ENCODE results near the gene OR2H2.

DNA sequence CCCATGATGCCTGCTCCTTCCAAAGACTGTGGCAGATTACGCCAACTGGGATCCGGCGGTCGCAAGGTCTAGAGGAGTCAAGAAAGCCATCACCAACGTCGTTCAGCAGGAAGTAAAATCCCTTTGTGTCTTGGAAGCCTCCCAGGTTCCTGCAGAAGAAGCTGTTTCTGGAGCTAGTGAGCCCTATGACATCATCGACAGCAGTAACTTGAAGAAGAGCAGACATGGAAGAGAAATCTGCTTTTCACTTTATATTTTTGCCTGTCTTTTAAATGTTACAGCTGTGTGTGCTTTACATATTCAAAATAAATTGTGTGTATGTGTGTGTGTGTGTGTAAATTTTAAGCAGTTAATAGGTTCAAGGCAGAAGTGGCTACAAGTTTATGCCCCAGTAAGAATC lies 7.4 kb upstream of the OR2H2 start:
- TF ChIP-seq POLR2A (IDR thresholded peaks at IDR 0.05) (no peak), EP300 (IDR thresholded peaks at IDR 0.05) (no peak), POLR2AphosphoS5 (IDR thresholded peaks at IDR 0.05) (no peak)
- TF ChIP-seq, protein P1, sequence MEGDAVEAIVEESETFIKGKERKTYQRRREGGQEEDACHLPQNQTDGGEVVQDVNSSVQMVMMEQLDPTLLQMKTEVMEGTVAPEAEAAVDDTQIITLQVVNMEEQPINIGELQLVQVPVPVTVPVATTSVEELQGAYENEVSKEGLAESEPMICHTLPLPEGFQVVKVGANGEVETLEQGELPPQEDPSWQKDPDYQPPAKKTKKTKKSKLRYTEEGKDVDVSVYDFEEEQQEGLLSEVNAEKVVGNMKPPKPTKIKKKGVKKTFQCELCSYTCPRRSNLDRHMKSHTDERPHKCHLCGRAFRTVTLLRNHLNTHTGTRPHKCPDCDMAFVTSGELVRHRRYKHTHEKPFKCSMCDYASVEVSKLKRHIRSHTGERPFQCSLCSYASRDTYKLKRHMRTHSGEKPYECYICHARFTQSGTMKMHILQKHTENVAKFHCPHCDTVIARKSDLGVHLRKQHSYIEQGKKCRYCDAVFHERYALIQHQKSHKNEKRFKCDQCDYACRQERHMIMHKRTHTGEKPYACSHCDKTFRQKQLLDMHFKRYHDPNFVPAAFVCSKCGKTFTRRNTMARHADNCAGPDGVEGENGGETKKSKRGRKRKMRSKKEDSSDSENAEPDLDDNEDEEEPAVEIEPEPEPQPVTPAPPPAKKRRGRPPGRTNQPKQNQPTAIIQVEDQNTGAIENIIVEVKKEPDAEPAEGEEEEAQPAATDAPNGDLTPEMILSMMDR (IDR thresholded peaks at IDR 0.05) = no peak
